GM23338 (cell line): ENCODE results near the gene DCLRE1B.

Source experiments
- CREB1 ChIP-seq: fragments of 250-450 bp; sonication (Bioruptor Pico); IDR thresholded peaks from 2 replicates; pipeline ENCODE4 v1.5.0; 2020; ENCODE audit warnings: low read depth, mild to moderate bottlenecking, moderate library complexity
- CTCF ChIP-seq, 2 experiments: fragments of 200-600 bp in 1 of 2; sonication (generic) in 1 of 2; conservative IDR thresholded peaks; 2 replicates each; pipeline versions ENCODE4 v1.5.1 to v1.6.1; 2016 to 2017; ENCODE audit warnings: antibody characterized with exemption in 2 of 2, low read depth in 2 of 2, mild to moderate bottlenecking in 2 of 2, moderate library complexity in 1 of 2
- ETS1 ChIP-seq: IDR thresholded peaks from 2 replicates; pipeline ENCODE4 v1.6.1; 2016; ENCODE audit warnings: antibody characterized with exemption
- EZH2 ChIP-seq: fragments of 200-600 bp; sonication (generic); IDR thresholded peaks from one replicate; pipeline ENCODE4 v1.8.0; 2017; ENCODE audit warnings: antibody characterized with exemption, mild to moderate bottlenecking, low read depth; ENCODE audit not compliant: unreplicated experiment
- EZH2phosphoT487 ChIP-seq: fragments of 200-600 bp; sonication (generic); IDR thresholded peaks from one replicate; pipeline ENCODE4 v1.8.1; 2018; ENCODE audit warnings: antibody characterized with exemption; ENCODE audit not compliant: unreplicated experiment
- JUNB ChIP-seq: IDR thresholded peaks from one replicate; pipeline ENCODE4 v1.6.1; 2016; ENCODE audit warnings: antibody characterized with exemption; ENCODE audit not compliant: unreplicated experiment
- POLR2AphosphoS5 ChIP-seq: IDR thresholded peaks from 2 replicates; pipeline ENCODE4 v1.6.1; 2016; ENCODE audit warnings: antibody characterized with exemption, low read depth
- REST ChIP-seq: IDR thresholded peaks from one replicate; pipeline ENCODE4 v1.6.1; 2018; ENCODE audit warnings: antibody characterized with exemption; ENCODE audit not compliant: unreplicated experiment
- ZNF114 ChIP-seq: fragments of 250-450 bp; sonication (Bioruptor Pico); IDR thresholded peaks from 2 replicates; pipeline ENCODE4 v1.5.0; 2020; ENCODE audit warnings: mild to moderate bottlenecking, moderate library complexity

GRCh38 chr1:113899111-113899510 is 6.0 kb upstream of the DCLRE1B start:
- TF ChIP-seq CTCF (conservative IDR thresholded peaks at IDR 0.05; ENCODE audit: low read depth in 2 of 2) (no peak), POLR2AphosphoS5 (no peak), REST (no peak), EZH2 (no peak), ZNF114 (CRISPR knock-in tag) (no peak), EZH2phosphoT487 (no peak), JUNB (no peak), ETS1 (no peak), CREB1 (CRISPR knock-in tag) (no peak)
